Nephron progenitor cell (in vitro differentiated cells): ENCODE measurements around the gene SPRR2F.

Source experiments
- DNase-seq: peaks from one replicate; pipeline ENCODE4 v3.0.0; 2021
- H3K27ac Mint-ChIP-seq: 2 replicates; pipeline ENCODE4 v1.8.0; 2021; ENCODE audit warnings: mild to moderate bottlenecking, moderate library complexity, mixed read lengths
- H3K27me3 Mint-ChIP-seq: 2 replicates; pipeline ENCODE4 v1.8.0; 2021; ENCODE audit warnings: mild to moderate bottlenecking, low read depth, mixed read lengths; ENCODE audit not compliant: poor library complexity
- H3K36me3 Mint-ChIP-seq: 2 replicates; pipeline ENCODE4 v1.8.0; 2021; ENCODE audit warnings: low read depth, mixed read lengths
- H3K4me1 Mint-ChIP-seq: 2 replicates; pipeline ENCODE4 v1.8.0; 2021; ENCODE audit warnings: mixed read lengths
- H3K4me3 Mint-ChIP-seq: 2 replicates; pipeline ENCODE4 v1.8.0; 2021; ENCODE audit warnings: mild to moderate bottlenecking, moderate library complexity, mixed read lengths
- H3K9me3 Mint-ChIP-seq: 2 replicates; pipeline ENCODE4 v1.8.0; 2021; ENCODE audit warnings: mild to moderate bottlenecking, moderate library complexity, mixed read lengths
- CTCF ChIP-seq: fragments of 200-600 bp; sonication (generic); IDR thresholded peaks from 2 replicates; pipeline ENCODE4 v1.5.0; 2021; ENCODE audit warnings: antibody characterized with exemption

Gene SPRR2F

GRCh38 chr1:153113416-153113815 lies at the start of gene SPRR2F:
Gene SPRR2F (minus strand): TSS chr1:153113516. CDS start chr1:153112733, 783 bp downstream.
- Mint-ChIP-seq H3K27me3 (peaks cover 6% of the 10 kb centered on the region), H3K4me1 (no peaks in the 10 kb centered on the region), H3K9me3 (peaks cover 8% of the 10 kb centered on the region), H3K36me3 (no peaks in the 10 kb centered on the region), H3K4me3 (no peak within 1 kb of the TSS), H3K27ac (no peak within 1 kb of the TSS)
- DNase-seq, result no peak
- no peak for TF ChIP-seq CTCF

- H3K27ac Mint-ChIP-seq, result no peak overlapping the region
- no peak for TF ChIP-seq CTCF
- H3K4me1 Mint-ChIP-seq, result no peaks in the 10 kb centered on the region
- H3K36me3 Mint-ChIP-seq, result no peaks in the 10 kb centered on the region
- no peak for DNase-seq
- H3K4me3 Mint-ChIP-seq, result no peak overlapping the region
- H3K27me3 Mint-ChIP-seq, result peaks cover 6% of the 10 kb centered on the region
- H3K9me3 Mint-ChIP-seq, result peaks cover 31% of the 10 kb centered on the region
Observed at GRCh38 chr1:153155541-153155940, 42.2 kb upstream of the SPRR2F start.

GRCh38 chr1:153152481-153152880 lies 39.2 kb upstream of the SPRR2F start:
- no peak for TF ChIP-seq CTCF
- no peak overlapping the region for H3K4me3 Mint-ChIP-seq
- peaks cover 15% of the 10 kb centered on the region for H3K9me3 Mint-ChIP-seq
- no peak for DNase-seq
- no peaks in the 10 kb centered on the region for H3K4me1 Mint-ChIP-seq
- H3K27me3 Mint-ChIP-seq, result peaks cover 3% of the 10 kb centered on the region
- H3K36me3 Mint-ChIP-seq, result no peaks in the 10 kb centered on the region
- no peak overlapping the region for H3K27ac Mint-ChIP-seq

- Mint-ChIP-seq H3K27ac (no peak within 1 kb of the TSS), H3K27me3 (peaks cover 3% of the 10 kb centered on the region), H3K36me3 (no peaks in the 10 kb centered on the region), H3K9me3 (peaks cover 10% of the 10 kb centered on the region), H3K4me1 (no peaks in the 10 kb centered on the region), H3K4me3 (no peak within 1 kb of the TSS)
- no peak for TF ChIP-seq CTCF
- DNase-seq, result no peak
Observed at GRCh38 chr1:153150846-153151245, 37.5 kb upstream of the SPRR2F start, which contains the start of gene SPRR2G. Gene SPRR2G (minus strand): TSS chr1:153150890. CDS start chr1:153150110, 780 bp downstream.

GRCh38 chr1:153141377-153141776 lies 28.1 kb upstream of the SPRR2F start:
- H3K27me3 Mint-ChIP-seq, result no peaks in the 10 kb centered on the region

More at GRCh38 chr1:153141377-153141776, 28.1 kb upstream of the SPRR2F start:
- DNase-seq, result no peak
- no peaks in the 10 kb centered on the region for H3K36me3 Mint-ChIP-seq
- peaks cover 3% of the 10 kb centered on the region for H3K9me3 Mint-ChIP-seq
- no peak for TF ChIP-seq CTCF
- no peak overlapping the region for H3K27ac Mint-ChIP-seq
- no peaks in the 10 kb centered on the region for H3K4me1 Mint-ChIP-seq
- no peak overlapping the region for H3K4me3 Mint-ChIP-seq
